GM15510 (cell line): ENCODE data around the gene FHL5.

Experiments used
- POLR2A ChIP-seq: IDR thresholded peaks from 3 replicates; pipeline ENCODE4 v1.6.1; 2011; ENCODE audit warnings: borderline replicate concordance; ENCODE audit not compliant: insufficient read length; ENCODE audit errors: extremely low read depth

FHL5 gene

GRCh38 chr6:96582021-96582420, 19.1 kb downstream of the FHL5 start:
- no peak for TF ChIP-seq POLR2A

GRCh38 chr6:96582436-96582835, 19.5 kb downstream of the FHL5 start:
- TF ChIP-seq POLR2A: no peak

DNA sequence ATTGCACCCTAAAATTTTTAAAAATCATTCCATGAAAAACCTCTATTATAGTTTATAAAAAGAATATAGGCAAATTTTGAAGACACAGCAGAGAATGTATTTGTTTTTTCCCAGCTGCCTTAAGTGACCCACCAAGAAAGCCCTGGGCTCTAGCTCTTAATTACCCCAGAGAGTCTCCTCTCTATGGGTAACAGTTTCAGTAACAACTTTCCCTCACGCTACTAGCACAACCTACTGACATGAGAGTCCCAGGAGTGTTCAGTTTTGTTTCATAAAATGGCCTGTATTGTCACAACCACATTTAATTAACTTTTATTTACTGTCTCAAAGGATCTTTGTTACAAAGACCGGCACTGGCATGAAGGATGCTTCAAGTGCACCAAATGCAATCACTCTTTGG, 41.5 kb downstream of the FHL5 start:
- no peak for TF ChIP-seq POLR2A

DNA sequence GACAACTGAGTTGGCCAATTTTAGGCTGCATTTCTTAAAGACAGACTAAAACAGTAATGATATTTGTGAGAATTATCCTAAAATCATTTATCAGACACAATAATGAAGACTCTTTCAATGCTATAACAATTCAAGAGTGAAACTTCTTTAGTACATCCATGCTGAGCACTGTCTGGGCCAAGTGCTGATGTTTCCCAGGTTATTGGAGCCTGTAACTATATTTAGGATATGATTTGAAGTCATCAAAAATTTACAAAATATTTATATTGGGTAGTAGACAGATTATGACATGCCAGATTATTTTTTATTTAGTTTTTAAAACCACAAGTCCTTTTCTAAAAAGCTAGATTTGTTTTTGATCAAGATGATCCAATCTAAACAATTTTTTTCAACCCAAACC, 45.1 kb downstream of the FHL5 start:
- TF ChIP-seq POLR2A: no peak

- TF ChIP-seq POLR2A: no peak
These were observed 47.1 kb downstream of the FHL5 start for GRCh38 chr6:96610019-96610418.

DNA sequence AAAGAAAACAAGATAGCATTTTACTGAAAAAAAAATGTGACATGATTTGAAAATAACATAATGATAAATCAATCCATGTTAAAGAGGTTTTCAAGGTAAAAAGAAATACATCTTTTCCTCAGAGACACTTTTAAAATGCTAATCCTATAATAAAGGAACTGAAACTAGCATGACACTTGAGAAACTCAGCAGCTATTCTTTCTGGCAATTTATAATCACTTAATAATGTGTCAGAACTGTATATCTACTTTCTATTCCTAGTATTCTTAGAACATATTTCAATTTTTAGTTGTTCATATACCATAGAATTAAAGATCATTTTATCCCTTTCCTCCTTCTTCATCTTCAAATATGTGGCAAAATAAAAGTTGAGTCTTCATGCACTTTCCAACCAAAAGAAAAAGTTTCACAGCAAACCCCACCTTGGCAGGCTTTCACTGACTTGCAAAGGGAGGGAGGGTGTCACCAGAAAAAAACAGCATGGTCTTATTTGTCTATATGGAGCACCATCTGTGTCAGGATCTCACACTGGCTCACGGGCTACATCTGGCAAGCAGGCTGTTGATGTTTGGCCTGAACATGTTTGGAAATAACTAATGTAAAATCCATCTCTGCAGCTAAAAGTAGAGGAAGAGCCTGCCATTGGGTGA, 48.5 kb downstream of the FHL5 start:
- no peak for TF ChIP-seq POLR2A

- TF ChIP-seq POLR2A: no peak
These were observed 50.5 kb downstream of the FHL5 start for GRCh38 chr6:96613291-96613999.

- no peak for TF ChIP-seq POLR2A
These were observed 57.9 kb downstream of the FHL5 start for GRCh38 chr6:96620851-96621250.

DNA sequence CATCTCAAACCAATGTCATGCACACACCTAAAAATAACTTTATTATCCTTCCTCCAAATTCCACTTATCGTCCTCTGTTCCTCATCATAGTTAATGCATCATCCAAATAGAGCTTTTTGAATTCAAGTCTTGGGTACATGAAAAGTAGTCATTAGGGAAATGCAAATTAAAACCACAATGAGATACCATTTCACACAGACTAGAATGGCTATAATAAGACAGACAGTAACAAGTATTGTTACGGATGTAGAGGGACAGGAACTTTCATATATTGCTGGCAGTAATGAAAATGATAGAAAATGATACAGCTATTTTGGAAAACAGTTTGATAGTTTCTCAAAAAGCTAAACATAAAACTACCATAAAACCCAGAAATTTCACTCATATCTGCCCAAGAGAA, 59.1 kb downstream of the FHL5 start:
- TF ChIP-seq POLR2A: no peak

- TF ChIP-seq POLR2A: no peak
These were observed 62.0 kb downstream of the FHL5 start for GRCh38 chr6:96624957-96625356.

DNA sequence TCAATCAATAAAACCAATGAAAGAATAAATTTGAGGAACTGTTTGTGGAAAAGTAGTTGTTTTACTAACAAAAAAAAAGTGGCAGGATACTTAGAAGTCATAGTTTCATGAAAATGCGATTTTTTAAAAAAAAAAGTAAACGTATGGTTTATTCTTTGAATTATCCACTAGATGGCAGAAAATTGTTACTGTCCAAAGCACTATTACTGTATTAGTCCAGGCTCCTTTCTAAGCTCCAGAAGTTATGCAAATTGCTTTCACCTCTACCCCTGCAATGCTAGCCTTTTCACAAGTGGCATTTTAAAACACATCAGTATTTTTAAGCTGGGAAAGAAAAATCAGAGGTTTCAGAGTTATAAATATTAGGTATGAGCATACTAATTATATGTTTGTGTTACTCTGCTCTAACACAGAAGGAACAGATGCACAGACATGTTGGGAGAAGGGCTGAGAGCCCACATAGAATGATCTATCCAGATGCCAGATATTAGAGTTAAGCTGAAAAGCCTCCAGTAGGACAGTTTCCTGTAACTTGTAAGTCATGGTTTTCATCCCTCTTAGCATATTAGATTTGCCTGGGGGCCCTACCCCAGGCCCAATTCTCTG, 63.9 kb downstream of the FHL5 start:
- no peak for TF ChIP-seq POLR2A

DNA sequence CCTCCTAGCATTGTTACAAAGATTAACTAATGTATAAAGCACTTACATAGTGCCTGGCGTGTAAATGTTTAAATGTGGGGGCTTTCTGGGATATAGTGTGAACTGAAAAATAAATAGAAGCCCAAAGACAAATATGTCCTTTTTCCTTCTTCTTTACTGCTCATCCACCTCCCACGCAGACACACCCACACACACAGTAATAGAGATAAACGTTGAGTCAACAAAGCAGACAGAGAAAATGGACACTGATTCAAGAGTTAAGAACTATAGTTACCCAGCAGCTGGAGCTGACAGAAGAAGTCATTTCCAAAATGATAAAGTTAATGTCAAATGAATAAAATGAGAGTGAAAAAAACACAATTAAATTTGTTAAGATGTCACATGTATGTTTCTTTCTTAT, 68.3 kb downstream of the FHL5 start:
- no peak for TF ChIP-seq POLR2A

GRCh38 chr6:96645106-96645505, 82.2 kb downstream of the FHL5 start:
- no peak for TF ChIP-seq POLR2A

DNA sequence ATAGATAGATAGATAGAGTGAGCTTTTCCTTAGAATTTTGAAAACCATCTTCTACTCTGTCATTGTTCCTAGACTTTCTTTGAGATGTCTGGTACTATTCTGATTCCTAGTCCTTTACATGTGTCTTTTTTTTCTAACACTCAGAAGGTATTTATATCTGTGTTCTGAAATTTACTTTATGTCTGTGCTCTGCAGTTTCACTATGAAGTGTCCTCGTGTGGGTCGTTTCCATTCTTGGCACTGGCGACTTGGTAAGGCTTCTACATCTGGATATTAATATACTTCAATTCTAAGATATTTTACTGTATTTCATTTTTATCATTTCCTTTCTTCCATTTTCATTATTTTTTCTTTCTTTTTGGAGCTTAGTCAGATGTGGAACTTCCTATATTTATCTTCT, 87.0 kb downstream of the FHL5 start:
- no peak for TF ChIP-seq POLR2A

DNA sequence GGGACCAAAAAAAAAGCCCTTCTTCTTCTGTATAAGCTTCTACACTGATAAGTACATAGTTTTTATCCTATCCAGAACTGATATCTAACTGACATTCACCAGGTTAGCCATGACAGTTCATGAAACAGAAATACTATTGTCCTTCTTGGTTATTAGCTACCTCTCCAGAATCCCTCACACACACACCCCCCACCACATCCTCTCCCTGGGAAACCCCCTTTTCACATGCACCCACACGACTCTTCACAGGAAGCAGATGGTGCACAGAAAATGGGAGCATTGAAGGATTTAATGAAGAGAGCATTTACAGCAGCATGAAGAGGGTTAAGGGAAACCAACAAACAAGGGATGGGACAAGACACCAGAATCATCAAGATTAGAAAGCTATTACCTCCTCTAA, 88.9 kb downstream of the FHL5 start:
- no peak for TF ChIP-seq POLR2A

GRCh38 chr6:96652552-96652951, 89.6 kb downstream of the FHL5 start:
- TF ChIP-seq POLR2A: no peak
